Left lung (tissue), 10 donors: Measurements from ENCODE around the gene SNX30. TPM values are rescaled to one million over a fixed set of nuclear protein-coding genes. Genes with fewer than 3 reads are reported as not detected.
A peak's percentile ranks its signal among the peaks of the same experiment; 100 is the strongest.

Experiments
- ATAC-seq: fragments of 200-7000 bp; cut with Tn5 transposase; one replicate; pipeline ENCODE4 v1.9.1; 2020; ENCODE audit warnings: moderate library complexity
- DNase-seq, 4 donors: peaks; one replicate each; pipeline ENCODE4 v3.0.0-alpha.2; 2013 to 2020
- H3K27ac ChIP-seq, 2 donors: fragments of 200-600 bp; sonication (generic) in 1 of 2; one replicate each; pipeline versions ENCODE4 v1.5.0 to v1.8.0; 2020 to 2021
- H3K27me3 ChIP-seq, 2 donors: fragments of 200-600 bp; sonication (generic) in 1 of 2; one replicate each; pipeline versions ENCODE4 v1.5.0 to v1.8.0; 2020 to 2021
- H3K36me3 ChIP-seq, 2 donors: fragments of 200-600 bp; sonication (generic) in 1 of 2; one replicate each; pipeline versions ENCODE4 v1.5.0 to v1.8.0; 2020 to 2021
- H3K4me1 ChIP-seq, 2 donors: fragments of 200-600 bp; one replicate each; pipeline ENCODE4 v1.8.0; 2021
- H3K4me3 ChIP-seq, 2 donors: fragments of 200-600 bp; sonication (generic) in 1 of 2; one replicate each; pipeline versions ENCODE4 v1.5.0 to v1.8.0; 2020 to 2021; ENCODE audit warnings: mild to moderate bottlenecking in 1 of 2
- H3K9me3 ChIP-seq, 2 donors: fragments of 200-600 bp; sonication (generic) in 1 of 2; one replicate each; pipeline versions ENCODE4 v1.5.0 to v1.8.0; 2020 to 2021
- CTCF ChIP-seq, 2 donors: fragments of 200-600 bp; sonication (generic) in 1 of 2; IDR thresholded peaks; one replicate each; pipeline versions ENCODE4 v1.5.0 to v1.8.0; 2021; ENCODE audit warnings: antibody characterized with exemption in 2 of 2
- intact Hi-C, 2 donors: fragments of 100-400 bp; cut with DNase I; formaldehyde crosslinking; loops; one replicate each; pipeline versions ENCODE4 v1.11.2 to v1.14.2; 2022
- polyA plus RNA-seq, 6 donors: library from polyadenylated mRNA; unstranded; fragments of 120-200 nt; gene quantifications; one replicate each; pipeline ENCODE4 v1.2.1, GENCODE V29; 2013; ENCODE audit not compliant: insufficient read length in 6 of 6
- total RNA-seq, 2 donors: library from RNA; stranded (reverse); fragmentation: NEBNext Ultra II Directional; extraction: Animal tissue kit (Norgen Biotek cat#: 25700); gene quantifications; one replicate each; pipeline ENCODE4 v1.2.1, GENCODE V29; 2021
- donor health status: DM: no; HTN: yes; CAD: no.
- donor health status: DM: no; HTN: no; CAD: no.

Gene SNX30
- total and polyA plus RNA-seq, 8 donors = 22.4 to 69.4 (median 34.6) TPM

DNA sequence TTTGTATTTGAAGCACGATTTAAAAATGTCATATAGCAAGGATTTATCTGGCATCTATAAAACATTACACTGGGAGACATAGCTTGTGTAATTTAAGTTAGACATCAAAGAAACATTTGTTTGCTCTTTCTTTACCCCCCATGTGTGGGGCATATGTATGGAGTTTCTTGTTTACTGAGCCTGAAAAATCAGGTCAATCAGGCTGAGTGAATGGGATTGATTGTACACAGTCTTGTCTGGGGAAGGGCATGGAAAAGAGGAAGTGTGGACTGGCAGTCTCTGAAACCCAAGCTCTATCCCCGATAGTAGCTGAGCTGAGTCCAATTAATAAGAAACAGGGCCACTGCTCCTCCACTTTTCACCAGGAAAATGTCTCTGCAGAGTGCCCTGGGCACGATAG is 90.7 kb downstream of the SNX30 start:
- no peak for ATAC-seq

GRCh38 chr9:112842555-112842954 is 92.0 kb downstream of the SNX30 start:
- no peak overlapping the region for H3K27ac ChIP-seq
- DNase-seq (no peak), ATAC-seq (no peak)
- peaks cover 0 to 40% of the 10 kb centered on the region in 2 donors for H3K36me3 ChIP-seq
- no peak overlapping the region for H3K4me3 ChIP-seq
- TF ChIP-seq CTCF (IDR thresholded peaks at IDR 0.05) = no peak
- intact Hi-C loops = loop anchor here in 1 of 2 donors (10.0 kb wide), 1 partner anchor 62 kb away; no protein-coding TSS in a partner anchor
- no peaks in the 10 kb centered on the region for H3K27me3 ChIP-seq
- H3K4me1 ChIP-seq = peaks cover 12 to 27% of the 10 kb centered on the region in 2 donors
- H3K9me3 ChIP-seq = no peaks in the 10 kb centered on the region

More for the DNA sequence above, 90.7 kb downstream of the SNX30 start:
- Histone ChIP-seq H3K36me3 (peaks cover 0 to 42% of the 10 kb centered on the region in 2 donors), H3K4me3 (no peak overlapping the region), H3K4me1 (peaks cover 15 to 22% of the 10 kb centered on the region in 2 donors), H3K9me3 (no peaks in the 10 kb centered on the region), H3K27ac (peak overlapping the region in 1 of 2 donors; percentile 15), H3K27me3 (no peaks in the 10 kb centered on the region)
- intact Hi-C loops = loop anchor here in 1 of 2 donors (10.0 kb wide), 1 partner anchor 64 kb away; no protein-coding TSS in a partner anchor
- no peak for DNase-seq
- TF ChIP-seq CTCF (IDR thresholded peaks at IDR 0.05) = no peak

GRCh38 chr9:112844771-112845542 is 94.4 kb downstream of the SNX30 start:
- intact Hi-C loops = loop anchor here in 1 of 2 donors (10.0 kb wide), 1 partner anchor 60 kb away; no protein-coding TSS in a partner anchor
- peak overlapping the region; percentile 48 to 69 for H3K27ac ChIP-seq

DNA sequence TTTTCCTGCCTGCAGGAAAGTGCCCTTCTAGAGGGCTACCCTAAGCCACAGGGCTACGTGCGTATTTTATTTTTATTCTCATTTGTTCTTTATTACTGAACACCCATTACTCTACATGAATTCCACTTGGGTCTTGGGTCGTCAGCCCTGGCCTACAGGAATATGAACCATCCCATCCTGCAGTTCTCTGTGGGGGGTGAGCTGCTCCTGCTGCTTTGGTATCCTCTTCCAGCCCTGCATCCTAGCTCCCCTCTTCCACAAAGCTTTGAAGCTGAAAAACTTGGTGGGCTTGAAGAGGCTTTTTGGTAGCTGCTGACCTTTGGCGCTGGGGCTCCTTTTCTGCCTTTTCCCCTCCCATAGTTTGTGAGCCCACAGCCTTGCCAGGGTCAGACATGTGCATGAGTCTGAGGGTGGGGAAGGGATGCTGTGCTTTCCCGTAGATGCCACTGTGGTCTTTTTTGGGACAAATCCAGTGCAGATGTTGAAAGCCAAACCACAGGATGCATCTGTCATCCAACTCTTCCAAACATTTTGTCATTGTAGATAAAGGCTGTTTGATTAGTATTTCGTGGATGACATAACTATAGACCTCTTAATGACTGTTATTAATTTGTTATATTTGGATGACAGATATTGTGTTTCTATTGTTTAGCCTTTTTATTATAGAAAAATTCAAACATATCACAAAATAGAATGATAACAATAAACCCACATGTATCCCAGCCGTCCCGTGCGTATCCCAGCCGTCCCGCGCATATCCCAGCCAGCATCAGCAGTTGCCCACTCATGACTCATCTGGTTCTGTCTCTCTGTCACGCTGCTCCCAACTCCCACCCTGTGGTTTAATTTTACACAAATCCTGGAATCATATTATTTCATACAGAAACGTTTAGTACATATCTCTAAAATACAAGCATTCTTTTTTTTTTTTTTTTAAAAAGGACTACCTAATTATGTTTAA is 96.2 kb downstream of the SNX30 start:
- intact Hi-C loops = loop anchor here in 1 of 2 donors (10.0 kb wide), 1 partner anchor 58 kb away; no protein-coding TSS in a partner anchor
- Histone ChIP-seq H3K9me3 (no peaks in the 10 kb centered on the region), H3K4me3 (no peak overlapping the region), H3K36me3 (peaks cover 0 to 26% of the 10 kb centered on the region in 2 donors), H3K27ac (peak overlapping the region; percentile 15 to 44), H3K27me3 (no peaks in the 10 kb centered on the region), H3K4me1 (peaks cover 23 to 50% of the 10 kb centered on the region in 2 donors)
- TF ChIP-seq CTCF (IDR thresholded peaks at IDR 0.05) = no peak
- DNase-seq = no peak
- ATAC-seq = no peak

More at GRCh38 chr9:112844771-112845542, 94.4 kb downstream of the SNX30 start:
- H3K4me3 ChIP-seq = no peak overlapping the region
- peaks cover 0 to 19% of the 10 kb centered on the region in 2 donors for H3K36me3 ChIP-seq
- H3K27me3 ChIP-seq = no peaks in the 10 kb centered on the region
- no peaks in the 10 kb centered on the region for H3K9me3 ChIP-seq
- DNase-seq (peak; percentile 66 to 93 (median 84)), ATAC-seq (peak; percentile 82)
- peaks cover 23 to 48% of the 10 kb centered on the region in 2 donors for H3K4me1 ChIP-seq
- peak; percentile 95 to 96 for TF ChIP-seq CTCF (IDR thresholded peaks at IDR 0.05)
